GM10266 (cell line): ENCODE data around the gene CDNF.
"Not testable (repeated sequence)": the region's sequence is repeated elsewhere in the genome, so short reads cannot be mapped to it uniquely, and the experiment has no call there.

Source experiments
- DNase-seq: peaks from one replicate; pipeline ENCODE4 v3.0.0; 2012; ENCODE audit errors: extremely low spot score
- TF ChIP-seq, protein P1 (sequence below): IDR thresholded peaks from 2 replicates; pipeline ENCODE4 v1.5.1; 2012; ENCODE audit warnings: mild to moderate bottlenecking, low read depth; ENCODE audit not compliant: control insufficient read depth, insufficient read depth; ENCODE audit errors: missing control alignments

CDNF gene

DNA sequence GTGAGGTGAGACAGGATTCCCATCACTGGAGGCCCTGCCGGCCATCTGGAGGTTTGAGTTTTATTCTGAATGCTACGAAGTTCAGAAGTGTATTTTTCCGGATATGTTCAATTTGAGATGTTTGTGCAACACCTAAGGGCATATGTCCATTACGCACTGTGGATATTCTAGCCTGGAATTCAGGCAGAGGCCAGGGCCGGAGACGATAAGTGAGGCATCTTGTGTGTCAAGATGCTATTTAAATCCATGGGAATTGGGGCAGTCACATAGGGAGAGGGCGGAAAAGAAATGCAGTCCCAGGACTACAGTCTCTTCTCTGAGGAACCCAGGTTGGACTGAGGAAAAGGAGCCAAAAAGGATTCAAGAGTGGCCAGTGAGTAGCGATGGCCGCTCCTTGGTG is 38.9 kb upstream of the CDNF start:
- TF ChIP-seq, protein P1, sequence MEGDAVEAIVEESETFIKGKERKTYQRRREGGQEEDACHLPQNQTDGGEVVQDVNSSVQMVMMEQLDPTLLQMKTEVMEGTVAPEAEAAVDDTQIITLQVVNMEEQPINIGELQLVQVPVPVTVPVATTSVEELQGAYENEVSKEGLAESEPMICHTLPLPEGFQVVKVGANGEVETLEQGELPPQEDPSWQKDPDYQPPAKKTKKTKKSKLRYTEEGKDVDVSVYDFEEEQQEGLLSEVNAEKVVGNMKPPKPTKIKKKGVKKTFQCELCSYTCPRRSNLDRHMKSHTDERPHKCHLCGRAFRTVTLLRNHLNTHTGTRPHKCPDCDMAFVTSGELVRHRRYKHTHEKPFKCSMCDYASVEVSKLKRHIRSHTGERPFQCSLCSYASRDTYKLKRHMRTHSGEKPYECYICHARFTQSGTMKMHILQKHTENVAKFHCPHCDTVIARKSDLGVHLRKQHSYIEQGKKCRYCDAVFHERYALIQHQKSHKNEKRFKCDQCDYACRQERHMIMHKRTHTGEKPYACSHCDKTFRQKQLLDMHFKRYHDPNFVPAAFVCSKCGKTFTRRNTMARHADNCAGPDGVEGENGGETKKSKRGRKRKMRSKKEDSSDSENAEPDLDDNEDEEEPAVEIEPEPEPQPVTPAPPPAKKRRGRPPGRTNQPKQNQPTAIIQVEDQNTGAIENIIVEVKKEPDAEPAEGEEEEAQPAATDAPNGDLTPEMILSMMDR: no peak
- DNase-seq: no peak

DNA sequence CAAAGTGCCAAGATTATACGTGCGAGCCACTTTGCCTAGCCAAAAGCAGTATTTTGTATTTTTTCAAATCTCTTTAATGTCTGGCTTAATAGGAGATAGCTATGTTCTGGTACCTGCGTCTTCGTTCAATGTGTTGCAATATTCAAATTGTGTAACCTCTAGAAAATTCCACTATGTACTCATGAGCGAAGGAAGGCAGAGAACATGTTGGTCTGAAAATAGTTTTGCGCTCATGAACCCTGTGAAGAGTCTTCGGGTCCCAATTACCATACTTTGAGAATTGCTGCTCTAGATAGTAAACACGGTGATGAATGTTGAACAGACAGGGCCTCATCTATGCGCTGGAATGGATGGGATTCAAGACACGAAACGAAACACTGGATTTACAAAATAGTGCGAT is 38.1 kb upstream of the CDNF start:
- no peak for DNase-seq
- TF ChIP-seq, protein P1: no peak

DNA sequence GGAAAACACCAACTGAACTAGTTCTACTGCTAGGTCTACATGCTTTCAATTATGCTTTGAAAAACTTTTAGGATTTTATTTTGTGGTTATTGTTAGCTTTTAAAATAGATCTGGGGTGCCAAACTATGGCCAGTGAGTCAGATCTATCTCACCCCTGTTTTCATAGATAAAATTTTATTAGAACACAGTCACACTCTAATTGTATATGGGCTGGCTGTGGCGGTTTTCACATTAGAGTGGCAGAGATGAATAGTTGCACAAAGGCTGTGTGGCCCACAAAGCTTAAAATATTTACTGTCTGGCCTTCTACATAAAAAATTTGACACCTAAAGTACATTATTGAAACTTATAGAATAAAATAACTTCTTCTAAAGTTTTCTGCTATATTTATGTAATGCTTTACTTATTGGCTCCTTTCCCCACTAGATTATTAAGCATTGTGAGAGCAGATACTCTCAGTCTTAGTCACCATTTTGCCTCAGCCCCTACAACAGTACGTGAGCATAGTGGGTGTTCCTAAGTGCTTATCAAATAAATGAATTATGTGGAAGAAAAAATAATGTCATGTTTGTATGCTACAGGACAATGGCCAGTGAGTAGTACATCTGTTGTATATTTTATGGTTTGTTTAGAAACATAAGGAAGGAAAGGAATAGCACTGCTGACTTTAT is 35.4 kb upstream of the CDNF start:
- TF ChIP-seq, protein P1: no peak
- peak; percentile 33 for DNase-seq

DNA sequence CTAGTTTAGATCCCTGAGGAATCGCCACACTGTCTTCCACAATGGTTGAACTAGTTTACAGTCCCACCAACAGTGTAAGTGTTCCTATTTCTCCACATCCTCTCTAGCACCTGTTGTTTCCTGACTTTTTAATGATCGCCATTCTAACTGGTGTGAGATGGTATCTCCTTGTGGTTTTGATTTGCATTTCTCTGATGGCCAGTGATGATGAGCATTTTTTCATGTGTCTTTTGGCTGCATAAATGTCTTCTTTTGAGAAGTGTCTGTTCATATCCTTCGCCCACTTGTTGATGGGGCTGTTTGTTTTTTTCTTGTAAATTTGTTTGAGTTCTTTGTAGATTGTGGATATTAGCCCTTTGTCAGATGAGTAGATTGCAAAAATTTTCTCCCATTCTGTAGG is 27.0 kb upstream of the CDNF start:
- not testable (repeated sequence) for DNase-seq

DNA sequence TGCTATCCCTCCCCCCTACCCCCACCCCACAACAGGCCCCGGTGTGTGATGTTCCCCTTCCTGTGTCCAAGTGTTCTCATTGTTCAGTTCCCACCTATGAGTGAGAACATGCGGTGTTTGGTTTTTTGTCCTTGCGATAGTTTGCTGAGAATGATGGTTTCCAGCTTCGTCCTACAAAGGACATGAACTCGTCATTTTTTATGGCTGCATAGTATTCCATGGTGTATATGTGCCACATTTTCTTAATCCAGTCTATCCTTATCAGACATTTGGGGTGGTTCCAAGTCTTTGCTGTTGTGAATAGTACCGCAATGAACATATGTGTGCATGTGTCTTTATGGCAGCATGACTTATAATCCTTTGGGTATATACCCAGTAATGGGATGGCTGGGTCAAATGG is 26.6 kb upstream of the CDNF start:
- not testable (repeated sequence) for DNase-seq

DNA sequence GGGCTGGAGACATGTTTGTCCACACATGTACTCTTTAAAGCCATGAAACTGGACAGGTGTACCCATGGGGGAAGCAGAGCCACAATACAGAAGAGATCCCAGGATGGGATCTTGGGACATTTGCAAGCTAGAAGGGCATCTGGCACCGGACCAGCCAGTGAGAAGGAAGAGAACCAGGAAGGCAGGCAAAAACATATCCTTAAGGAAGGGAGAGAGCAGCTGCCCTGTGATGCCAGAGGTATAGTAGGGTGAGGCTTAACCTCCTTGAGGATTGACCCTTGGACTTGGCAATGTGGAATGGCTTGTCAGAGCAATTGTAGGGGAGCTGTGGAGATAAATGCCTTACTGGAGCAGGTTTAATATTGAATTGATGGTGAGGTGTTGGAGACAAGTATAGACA is 23.0 kb upstream of the CDNF start:
- DNase-seq: no peak
- TF ChIP-seq, protein P1: no peak

DNA sequence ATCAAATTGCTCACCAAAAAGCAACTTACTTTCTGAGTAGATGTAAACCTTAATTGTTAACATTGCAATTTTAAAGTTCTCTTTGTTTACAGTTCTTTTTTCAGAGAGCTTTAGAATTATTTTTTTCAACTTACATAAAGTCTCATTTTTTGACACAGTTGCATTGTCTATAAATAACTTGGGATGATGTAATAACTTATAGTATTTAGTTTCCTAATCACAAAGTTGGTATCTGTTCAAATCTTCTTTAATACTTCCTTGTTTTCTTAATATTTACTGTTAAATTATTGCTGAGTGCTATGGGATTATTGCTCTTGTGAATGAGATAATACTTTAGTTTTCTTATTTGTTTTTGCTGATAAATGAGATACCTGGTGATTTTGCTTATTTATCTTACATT is 21.9 kb upstream of the CDNF start:
- TF ChIP-seq, protein P1: no peak
- no peak for DNase-seq

DNA sequence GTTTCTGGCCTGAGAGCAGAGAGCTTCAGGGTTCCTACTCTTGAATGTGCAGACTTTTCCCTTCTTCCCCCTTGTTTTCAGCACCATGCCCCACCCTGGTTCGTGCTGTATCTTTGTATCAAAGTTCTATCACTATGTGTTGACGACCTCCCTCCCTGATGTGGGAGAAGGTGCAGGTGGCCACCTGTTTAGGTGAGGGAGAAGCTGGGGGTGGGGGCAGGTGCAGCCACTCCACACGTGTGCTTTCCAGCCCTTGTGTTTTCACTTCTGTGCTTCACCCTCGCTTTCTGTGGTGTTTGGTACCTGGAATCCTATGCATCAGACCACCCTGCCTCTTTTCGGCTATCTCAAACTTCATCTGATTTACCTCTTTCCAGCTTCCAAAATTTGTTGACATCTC is 21.2 kb upstream of the CDNF start:
- TF ChIP-seq, protein P1: no peak
- DNase-seq: no peak
